Measurements from ENCODE around the gene TTC7B.

DNA sequence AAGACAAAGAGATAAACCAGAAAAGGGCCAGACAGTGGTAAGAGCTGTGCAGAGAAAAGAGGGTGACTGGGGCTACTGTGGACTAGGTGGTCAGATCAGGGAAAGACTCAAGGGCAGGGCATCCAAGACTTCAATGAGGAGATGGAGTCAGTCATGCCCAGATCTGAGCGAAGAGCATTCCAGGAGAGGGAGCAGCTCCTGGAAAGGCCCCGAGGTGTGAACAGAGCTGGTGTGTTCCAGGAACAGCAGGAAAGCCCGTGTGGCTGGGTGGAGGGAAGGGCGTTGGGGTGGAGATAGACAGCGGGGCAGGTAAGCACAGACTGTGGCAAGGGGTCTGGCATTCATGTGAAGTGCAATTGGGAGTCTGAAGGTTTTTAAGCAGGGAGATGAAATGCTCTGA is 16.8 kb downstream of the TTC7B start:
- TF ChIP-seq, protein P1, sequence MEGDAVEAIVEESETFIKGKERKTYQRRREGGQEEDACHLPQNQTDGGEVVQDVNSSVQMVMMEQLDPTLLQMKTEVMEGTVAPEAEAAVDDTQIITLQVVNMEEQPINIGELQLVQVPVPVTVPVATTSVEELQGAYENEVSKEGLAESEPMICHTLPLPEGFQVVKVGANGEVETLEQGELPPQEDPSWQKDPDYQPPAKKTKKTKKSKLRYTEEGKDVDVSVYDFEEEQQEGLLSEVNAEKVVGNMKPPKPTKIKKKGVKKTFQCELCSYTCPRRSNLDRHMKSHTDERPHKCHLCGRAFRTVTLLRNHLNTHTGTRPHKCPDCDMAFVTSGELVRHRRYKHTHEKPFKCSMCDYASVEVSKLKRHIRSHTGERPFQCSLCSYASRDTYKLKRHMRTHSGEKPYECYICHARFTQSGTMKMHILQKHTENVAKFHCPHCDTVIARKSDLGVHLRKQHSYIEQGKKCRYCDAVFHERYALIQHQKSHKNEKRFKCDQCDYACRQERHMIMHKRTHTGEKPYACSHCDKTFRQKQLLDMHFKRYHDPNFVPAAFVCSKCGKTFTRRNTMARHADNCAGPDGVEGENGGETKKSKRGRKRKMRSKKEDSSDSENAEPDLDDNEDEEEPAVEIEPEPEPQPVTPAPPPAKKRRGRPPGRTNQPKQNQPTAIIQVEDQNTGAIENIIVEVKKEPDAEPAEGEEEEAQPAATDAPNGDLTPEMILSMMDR (IDR thresholded peaks at IDR 0.05), result no peak
- TF ChIP-seq EZH2 (IDR thresholded peaks at IDR 0.05; ENCODE audit: borderline replicate concordance, insufficient read depth, low read depth, low read length, poor library complexity, severe bottlenecking), result no peak
